Nasal cavity respiratory epithelium epithelial cell of viscerocranial mucosa (primary cell): Measurements from ENCODE around the gene PERP. TPM values are rescaled to one million over a fixed set of nuclear protein-coding genes. Genes with fewer than 3 reads are reported as not detected.

Experiments
- total RNA-seq: library from RNA; depleted of rRNA; stranded (reverse); fragments of >200 nt; gene quantifications from 2 replicates; pipeline ENCODE4 v1.2.3, GENCODE V29; 2014

Gene PERP
- 269 and 452 TPM in 2 replicates for total RNA-seq

GRCh38 chr6:138107078-138107751 is at the start of gene PERP:
Gene PERP (minus strand): TSS chr6:138107419. CDS start chr6:138107340, 79 bp downstream.

Other genes starting within 250 kb of the PERP start
- 39.6 and 84.8 TPM in 2 replicates for gene TNFAIP3, start 240.2 kb downstream of the PERP start, total RNA-seq
- gene ARFGEF3, start 54.5 kb upstream of the PERP start, total RNA-seq = 8.9 and 17.8 TPM in 2 replicates
- not detected in 2 replicates for gene PBOV1, start 111.1 kb upstream of the PERP start, total RNA-seq